Nephron (organoid): ENCODE measurements around the gene SND1.

Experiments used
- H3K27ac Mint-ChIP-seq, 3 experiments: 2 replicates each; pipeline ENCODE4 v1.8.0; 2020; ENCODE audit warnings: mixed read lengths in 3 of 3, mild to moderate bottlenecking in 2 of 3, moderate library complexity in 1 of 3
- H3K27me3 Mint-ChIP-seq: 2 replicates; pipeline ENCODE4 v1.8.0; 2021; ENCODE audit warnings: low read depth, mild to moderate bottlenecking, moderate library complexity, mixed read lengths
- H3K36me3 Mint-ChIP-seq: 2 replicates; pipeline ENCODE4 v1.8.0; 2020; ENCODE audit warnings: low read depth, mixed read lengths
- H3K4me1 Mint-ChIP-seq: 2 replicates; pipeline ENCODE4 v1.8.0; 2020; ENCODE audit warnings: mixed read lengths
- H3K4me3 Mint-ChIP-seq, 3 experiments: 2 replicates each; pipeline ENCODE4 v1.8.0; 2020; ENCODE audit warnings: mild to moderate bottlenecking in 3 of 3, mixed read lengths in 3 of 3, moderate library complexity in 2 of 3
- H3K9me3 Mint-ChIP-seq: 2 replicates; pipeline ENCODE4 v1.8.0; 2020; ENCODE audit warnings: mixed read lengths
- CTCF ChIP-seq, 3 experiments: fragments of 200-600 bp; sonication (generic); IDR thresholded peaks; one replicate each; pipeline ENCODE4 v1.5.0; 2021; ENCODE audit warnings: antibody characterized with exemption in 3 of 3; ENCODE audit not compliant: unreplicated experiment in 3 of 3

SND1 gene

DNA sequence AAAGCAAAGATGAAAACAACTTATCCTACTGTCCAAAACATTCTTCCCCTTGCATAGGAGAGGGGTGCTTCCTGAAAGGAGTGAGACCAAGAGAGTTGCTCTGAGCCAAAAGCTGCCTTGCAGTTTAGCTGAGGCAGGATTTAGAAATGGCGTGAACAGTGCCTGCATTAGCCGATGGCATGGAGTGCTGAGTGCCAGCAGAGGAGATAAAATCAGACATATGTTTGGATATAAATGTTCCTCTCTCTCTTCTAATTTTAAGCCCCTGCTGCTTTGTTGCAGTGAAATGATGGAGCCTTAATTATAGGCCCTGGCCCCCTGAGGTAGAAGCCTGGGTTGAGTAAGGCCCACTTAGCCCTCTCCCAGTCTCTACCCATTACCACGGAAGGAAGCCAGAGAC is 372.2 kb downstream of the SND1 start:
- H3K27ac Mint-ChIP-seq: peak overlapping the region in 1 of 3 experiments; percentile 67
- H3K27me3 Mint-ChIP-seq: peaks cover 1% of the 10 kb centered on the region
- peaks cover 68% of the 10 kb centered on the region for H3K4me1 Mint-ChIP-seq
- TF ChIP-seq CTCF (IDR thresholded peaks at IDR 0.05; ENCODE audit: unreplicated experiment in 3 of 3): no peak
- H3K4me3 Mint-ChIP-seq: peak overlapping the region in 1 of 3 experiments; percentile 22
- H3K9me3 Mint-ChIP-seq: no peaks in the 10 kb centered on the region
- peaks cover 22% of the 10 kb centered on the region for H3K36me3 Mint-ChIP-seq

DNA sequence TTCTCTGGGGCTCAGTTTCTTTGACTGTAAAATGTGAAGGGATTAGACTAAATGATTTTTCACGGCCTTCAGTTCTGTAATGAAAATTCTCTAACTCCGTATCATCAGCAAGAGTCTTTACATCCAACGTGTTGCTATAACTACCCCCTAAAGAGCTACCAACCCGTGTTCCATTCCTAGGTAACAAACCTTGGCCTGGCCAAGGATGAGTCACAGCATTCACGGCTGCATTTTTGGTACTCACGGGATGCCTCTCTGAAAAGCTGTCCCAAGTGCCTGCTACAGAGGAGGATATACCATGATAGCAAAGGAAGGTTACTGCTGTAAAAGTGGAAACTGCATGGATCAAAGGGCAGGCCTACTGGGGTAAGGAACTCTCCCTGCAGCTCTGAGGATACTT is 373.4 kb downstream of the SND1 start:
- H3K9me3 Mint-ChIP-seq: no peaks in the 10 kb centered on the region
- H3K4me3 Mint-ChIP-seq: no peak overlapping the region
- H3K36me3 Mint-ChIP-seq: peaks cover 25% of the 10 kb centered on the region
- peaks cover 13% of the 10 kb centered on the region for H3K27me3 Mint-ChIP-seq
- TF ChIP-seq CTCF (IDR thresholded peaks at IDR 0.05; ENCODE audit: unreplicated experiment in 3 of 3): no peak
- H3K27ac Mint-ChIP-seq: peak overlapping the region in 1 of 3 experiments; percentile 5
- peaks cover 70% of the 10 kb centered on the region for H3K4me1 Mint-ChIP-seq

DNA sequence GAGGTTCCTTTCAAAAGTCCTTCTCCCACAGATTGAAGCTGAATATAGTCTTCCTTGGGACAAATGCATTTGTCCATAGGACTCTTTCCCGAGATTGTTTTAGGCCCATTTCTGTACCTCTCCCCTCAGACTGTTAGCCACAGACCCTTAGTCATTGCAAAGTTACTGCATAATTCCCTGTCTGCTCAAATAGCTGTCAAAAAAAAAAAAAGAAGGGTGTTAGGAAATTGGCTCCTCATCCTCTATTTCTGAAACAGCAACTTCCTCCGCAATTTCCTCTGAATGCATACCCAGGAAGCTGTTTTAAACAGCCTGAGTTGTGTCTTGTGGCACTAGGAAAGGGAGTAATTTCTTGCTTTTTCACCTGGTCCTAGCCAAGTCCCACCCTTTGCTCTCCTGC is 373.8 kb downstream of the SND1 start:
- TF ChIP-seq CTCF (IDR thresholded peaks at IDR 0.05; ENCODE audit: unreplicated experiment in 3 of 3): no peak
- Mint-ChIP-seq H3K9me3 (no peaks in the 10 kb centered on the region), H3K36me3 (peaks cover 21% of the 10 kb centered on the region), H3K27me3 (peaks cover 17% of the 10 kb centered on the region), H3K4me3 (no peak overlapping the region), H3K27ac (peak overlapping the region in 1 of 3 experiments; percentile 5), H3K4me1 (peaks cover 68% of the 10 kb centered on the region)

DNA sequence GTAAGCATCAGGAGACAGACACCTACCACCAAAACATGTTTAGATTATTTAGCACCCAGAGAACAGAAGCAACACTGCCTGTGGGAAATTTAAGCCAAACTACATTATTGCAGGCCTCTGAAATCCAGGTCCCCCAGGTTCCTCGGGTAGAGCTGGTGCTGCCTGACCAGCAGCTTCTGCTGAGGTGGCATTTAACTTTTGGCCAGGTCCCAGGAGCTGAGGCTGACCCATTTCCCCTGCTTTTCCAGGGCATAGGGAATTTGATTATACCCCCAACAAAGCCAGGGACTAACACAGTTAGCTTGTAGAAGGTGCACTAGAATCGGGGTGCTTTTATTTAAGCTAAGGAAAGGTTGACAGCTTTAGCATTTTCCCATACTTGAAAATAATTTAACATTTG is 374.6 kb downstream of the SND1 start:
- TF ChIP-seq CTCF (IDR thresholded peaks at IDR 0.05; ENCODE audit: unreplicated experiment in 3 of 3): no peak
- Mint-ChIP-seq H3K9me3 (no peaks in the 10 kb centered on the region), H3K36me3 (peaks cover 16% of the 10 kb centered on the region), H3K27ac (no peak overlapping the region), H3K4me3 (peak overlapping the region in 2 of 3 experiments; percentile 15 to 24), H3K4me1 (peaks cover 61% of the 10 kb centered on the region), H3K27me3 (peaks cover 17% of the 10 kb centered on the region)

DNA sequence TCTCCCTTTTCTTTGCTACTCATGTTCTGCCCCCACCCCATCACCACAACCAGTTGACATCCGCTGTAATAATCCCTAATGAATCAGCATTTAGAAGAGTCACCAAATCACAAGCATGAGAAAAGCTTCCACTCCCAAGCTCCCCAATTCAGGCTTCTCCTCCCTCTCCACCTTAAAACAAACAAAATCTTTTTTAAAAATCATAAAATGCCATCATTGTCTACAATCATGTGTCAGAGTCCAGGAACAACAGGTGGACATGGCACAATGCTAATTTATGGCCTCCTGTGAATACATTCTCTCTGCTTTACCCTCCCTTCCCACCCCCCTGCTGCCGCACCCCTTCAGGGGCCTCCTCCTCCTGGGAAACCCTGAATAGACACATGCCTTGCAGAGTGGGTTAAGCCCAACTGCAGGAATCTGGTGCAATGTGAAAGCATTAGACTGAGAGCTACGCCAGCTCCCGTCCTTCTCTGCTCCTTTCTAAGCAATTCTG is 375.5 kb downstream of the SND1 start:
- Mint-ChIP-seq H3K27ac (peak overlapping the region in 2 of 3 experiments; percentile 4 to 72), H3K4me1 (peaks cover 55% of the 10 kb centered on the region), H3K4me3 (peak overlapping the region; percentile 65 to 86 (median 73)), H3K36me3 (peaks cover 13% of the 10 kb centered on the region), H3K27me3 (peaks cover 17% of the 10 kb centered on the region), H3K9me3 (no peaks in the 10 kb centered on the region)
- TF ChIP-seq CTCF (IDR thresholded peaks at IDR 0.05; ENCODE audit: unreplicated experiment in 3 of 3): no peak

DNA sequence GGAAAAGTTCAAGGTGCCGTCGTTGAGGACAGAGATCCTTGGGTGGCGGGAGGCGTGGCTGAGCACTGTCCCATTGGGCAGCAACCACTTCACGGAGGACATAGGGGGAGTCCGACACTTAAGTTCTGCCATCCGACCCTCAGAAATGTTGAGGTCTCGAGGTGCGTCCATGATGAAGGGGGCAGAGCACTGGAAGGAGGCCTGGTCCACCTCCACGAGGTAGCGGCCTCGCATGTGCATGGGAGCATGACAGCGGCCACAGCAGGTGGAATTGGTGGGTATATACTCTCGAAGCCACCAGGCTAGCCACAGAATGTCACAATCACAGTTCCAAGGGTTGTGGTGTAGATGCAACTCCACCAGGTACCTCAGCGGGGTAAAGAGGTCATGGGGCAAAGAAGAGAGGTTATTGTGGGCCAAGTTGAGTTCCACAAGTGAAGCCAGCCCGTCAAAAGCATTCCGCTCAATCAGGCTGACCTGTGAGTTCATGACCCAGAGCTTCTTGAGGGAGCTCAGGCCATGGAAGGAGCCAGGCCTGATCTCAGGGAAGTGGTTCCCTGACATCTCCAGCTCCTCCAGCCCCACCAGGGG is 377.5 kb downstream of the SND1 start:
- H3K4me1 Mint-ChIP-seq: peaks cover 44% of the 10 kb centered on the region
- H3K9me3 Mint-ChIP-seq: no peaks in the 10 kb centered on the region

More for the DNA sequence above, 377.5 kb downstream of the SND1 start:
- Mint-ChIP-seq H3K27ac (no peak overlapping the region), H3K4me3 (peak overlapping the region; percentile 81 to 88 (median 86)), H3K36me3 (peaks cover 11% of the 10 kb centered on the region), H3K27me3 (peaks cover 32% of the 10 kb centered on the region)
- no peak for TF ChIP-seq CTCF (IDR thresholded peaks at IDR 0.05; ENCODE audit: unreplicated experiment in 3 of 3)
